Breast epithelium (tissue), 4 donors: Measurements from ENCODE around the gene FDXR. TPM values are rescaled to one million over a fixed set of nuclear protein-coding genes. Genes with fewer than 3 reads are reported as not detected.

Experiments used
- DNase-seq, 2 donors: peaks; one replicate each; pipeline ENCODE4 v3.0.0-alpha.2; 2019; ENCODE audit warnings: low spot score in 2 of 2
- H3K27ac ChIP-seq, 2 donors: fragments of 200-600 bp; sonication (generic) in 1 of 2; one replicate each; pipeline ENCODE4 v1.5.1; 2016 to 2019; ENCODE audit warnings: mild to moderate bottlenecking in 1 of 2
- H3K27me3 ChIP-seq, 2 donors: fragments of 200-600 bp; sonication (generic) in 1 of 2; one replicate each; pipeline versions ENCODE4 v1.5.1 to v1.6.0; 2017 to 2019; ENCODE audit warnings: control low read depth in 1 of 2, mild to moderate bottlenecking in 1 of 2
- H3K36me3 ChIP-seq: fragments of 200-600 bp; one replicate; pipeline ENCODE4 v1.5.1; 2019
- H3K4me1 ChIP-seq, 2 donors: fragments of 200-600 bp; sonication (generic); one replicate each; pipeline ENCODE4 v1.5.1; 2016 to 2019; ENCODE audit warnings: control low read depth in 1 of 2
- H3K4me3 ChIP-seq, 3 donors: fragments of 200-600 bp; sonication (generic); 1 replicate in 2 of 3; 2 replicates in 1 of 3; pipeline ENCODE4 v1.5.1; 2016 to 2019; ENCODE audit warnings: mild to moderate bottlenecking in 3 of 3, moderate library complexity in 2 of 3
- H3K9me3 ChIP-seq, 2 donors: fragments of 200-600 bp; sonication (generic) in 1 of 2; one replicate each; pipeline ENCODE4 v1.5.1; 2016 to 2019; ENCODE audit warnings: control low read depth in 1 of 2
- CTCF ChIP-seq, 3 donors: fragments of 450-650 bp; IDR thresholded peaks; one replicate each; pipeline ENCODE4 v1.5.1; 2016 to 2017; ENCODE audit warnings: antibody characterized with exemption in 3 of 3, mild to moderate bottlenecking in 3 of 3, moderate library complexity in 3 of 3
- POLR2A ChIP-seq: fragments of 450-650 bp; IDR thresholded peaks from one replicate; pipeline ENCODE4 v1.6.1; 2016; ENCODE audit warnings: antibody characterized with exemption, mild to moderate bottlenecking, moderate library complexity
- POLR2AphosphoS5 ChIP-seq, 3 donors: sonication (generic); formaldehyde crosslinking; IDR thresholded peaks; one replicate each; pipeline ENCODE4 v1.6.1; 2017; ENCODE audit warnings: antibody characterized with exemption in 3 of 3
- intact Hi-C: fragments of 100-400 bp; cut with DNase I; formaldehyde crosslinking; loops from one replicate; pipeline ENCODE4 v1.15.1; 2023; ENCODE audit warnings: low total_unique reads
- total RNA-seq, 3 donors: library from RNA; depleted of rRNA; stranded (reverse); fragments of >200 nt; gene quantifications; one replicate each; pipeline ENCODE4 v1.1.0, GENCODE V29; 2016

FDXR gene
- total RNA-seq, 3 donors from 2014 or later: 7.3 to 9.3 (median 8.8) TPM

GRCh38 chr17:74859459-74860228 lies 13.2 kb downstream of the FDXR start, which contains the start of gene GRIN2C:
Gene GRIN2C (minus strand): TSS chr17:74859885. CDS start chr17:74855092, 4,793 bp downstream.
- TF ChIP-seq CTCF (IDR thresholded peaks at IDR 0.05): no peak
- no peak for TF ChIP-seq POLR2AphosphoS5 (IDR thresholded peaks at IDR 0.05)
- TF ChIP-seq POLR2A: no peak
- no peaks in the 10 kb centered on the region for H3K9me3 ChIP-seq
- H3K36me3 ChIP-seq: no peaks in the 10 kb centered on the region
- peak within 1 kb of the TSS; percentile 18 to 61 (median 27) for H3K4me3 ChIP-seq
- H3K4me1 ChIP-seq: peaks cover 14 to 23% of the 10 kb centered on the region in 2 donors
- intact Hi-C loops: loop anchor here (10.0 kb wide), 1 partner anchor 65 kb away; no protein-coding TSS in a partner anchor
- DNase-seq: no peak
- H3K27me3 ChIP-seq: peaks cover 8 to 57% of the 10 kb centered on the region in 2 donors
- H3K27ac ChIP-seq: no peak within 1 kb of the TSS

- TF ChIP-seq CTCF (IDR thresholded peaks at IDR 0.05): no peak
- no peak for TF ChIP-seq POLR2A
- TF ChIP-seq POLR2AphosphoS5 (IDR thresholded peaks at IDR 0.05): no peak
- Histone ChIP-seq H3K36me3 (no peaks in the 10 kb centered on the region), H3K4me1 (peaks cover 14 to 23% of the 10 kb centered on the region in 2 donors), H3K9me3 (no peaks in the 10 kb centered on the region), H3K4me3 (peak overlapping the region in 1 of 3 donors; percentile 61), H3K27me3 (peaks cover 8 to 65% of the 10 kb centered on the region in 2 donors), H3K27ac (no peak overlapping the region)
- intact Hi-C loops: no loop called here
- DNase-seq: no peak
Observed at GRCh38 chr17:74858672-74859458, 13.9 kb downstream of the FDXR start.

- no peak overlapping the region for H3K27ac ChIP-seq
- peaks cover 9 to 75% of the 10 kb centered on the region in 2 donors for H3K27me3 ChIP-seq
- no peak for TF ChIP-seq POLR2A
- no peak for TF ChIP-seq POLR2AphosphoS5 (IDR thresholded peaks at IDR 0.05)
- TF ChIP-seq CTCF (IDR thresholded peaks at IDR 0.05): no peak
- no peaks in the 10 kb centered on the region for H3K9me3 ChIP-seq
- peaks cover 14 to 23% of the 10 kb centered on the region in 2 donors for H3K4me1 ChIP-seq
- H3K4me3 ChIP-seq: no peak overlapping the region
- no peak for DNase-seq
- H3K36me3 ChIP-seq: no peaks in the 10 kb centered on the region
- intact Hi-C loops: no loop called here
Observed at GRCh38 chr17:74857191-74857590, 15.6 kb downstream of the FDXR start.

- Histone ChIP-seq H3K4me3 (no peak overlapping the region), H3K36me3 (no peaks in the 10 kb centered on the region), H3K27ac (no peak overlapping the region), H3K9me3 (no peaks in the 10 kb centered on the region), H3K4me1 (peaks cover 12 to 14% of the 10 kb centered on the region in 2 donors), H3K27me3 (peaks cover 13 to 79% of the 10 kb centered on the region in 2 donors)
- no peak for DNase-seq
- TF ChIP-seq CTCF (IDR thresholded peaks at IDR 0.05) (no peak), POLR2A (no peak), POLR2AphosphoS5 (IDR thresholded peaks at IDR 0.05) (no peak)
- intact Hi-C loops: no loop called here
Observed at GRCh38 chr17:74856112-74856511, 16.7 kb downstream of the FDXR start.
